Activated CD4-positive, alpha-beta T cell treated with anti-CD3 and anti-CD28 coated beads, Interleukin-2, Interleukin-6, amounts not matched to agents 100 ng/mL and 50 ng/mL, durations not matched to agents 16 hours and 8 hours (primary cell): Measurements from ENCODE around the gene SIN3A.
"Not testable (repeated sequence)": the region's sequence is repeated elsewhere in the genome, so short reads cannot be mapped to it uniquely, and the experiment has no call there.

Source experiments
- DNase-seq: peaks from one replicate; pipeline ENCODE4 v3.0.0-alpha.2; 2020

The SIN3A gene

DNA sequence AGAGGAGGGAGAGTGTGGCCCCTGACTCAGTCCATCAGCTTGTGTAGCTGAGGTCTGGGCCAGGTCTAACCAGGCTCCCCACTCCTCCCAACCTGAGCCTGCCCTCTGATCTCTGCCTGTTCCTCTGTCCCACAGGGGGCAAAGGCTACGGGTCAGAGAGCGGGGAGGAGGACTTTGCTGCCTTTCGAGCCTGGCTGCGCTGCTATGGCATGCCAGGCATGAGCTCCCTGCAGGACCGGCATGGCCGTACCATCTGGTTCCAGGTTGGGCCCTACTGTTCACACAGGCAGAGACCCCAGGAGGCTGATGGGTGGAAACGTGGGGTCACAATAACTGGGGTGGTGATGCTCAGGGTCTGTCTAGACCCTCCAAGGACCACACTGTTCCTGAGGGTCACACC, 97.9 kb downstream of the SIN3A start:
- no peak for DNase-seq

DNA sequence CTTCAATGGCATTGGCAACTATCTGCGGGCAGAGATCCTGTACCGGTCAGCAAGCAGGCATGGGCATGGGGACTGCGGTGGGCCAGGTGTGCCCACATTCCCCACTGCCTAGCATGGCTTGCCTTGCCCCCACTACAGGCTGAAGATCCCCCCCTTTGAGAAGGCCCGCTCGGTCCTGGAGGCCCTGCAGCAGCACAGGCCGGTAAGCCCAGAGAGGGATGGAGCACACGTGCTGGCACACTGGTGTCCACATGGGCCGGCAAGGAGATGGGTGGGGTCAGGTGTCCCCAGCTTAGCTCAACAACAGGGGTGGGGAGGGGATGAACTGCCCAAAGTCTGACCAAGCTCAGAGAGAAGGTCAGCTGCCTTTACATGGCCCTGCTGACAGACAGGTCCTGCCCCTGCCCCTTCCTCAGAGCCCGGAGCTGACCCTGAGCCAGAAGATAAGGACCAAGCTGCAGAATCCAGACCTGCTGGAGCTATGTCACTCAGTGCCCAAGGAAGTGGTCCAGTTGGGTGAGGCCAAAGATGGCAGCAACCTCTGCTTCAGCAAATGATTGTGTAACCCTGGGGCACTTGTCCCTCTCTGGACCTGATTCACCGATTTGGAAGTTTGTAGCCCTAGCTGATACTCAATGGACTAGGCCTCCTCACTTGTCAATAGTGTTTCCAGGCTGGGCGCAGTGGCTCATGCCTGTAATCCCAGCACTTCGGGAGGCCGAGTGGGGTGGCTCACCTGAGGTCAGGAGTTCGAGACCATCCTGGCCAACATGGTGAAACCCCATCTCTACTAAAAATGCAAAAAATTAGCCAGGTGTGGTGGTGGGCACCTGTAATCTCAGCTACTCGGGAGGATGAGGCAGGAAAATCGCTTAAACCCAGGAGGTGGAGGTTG, 99.1 kb downstream of the SIN3A start:
- no peak for DNase-seq

DNA sequence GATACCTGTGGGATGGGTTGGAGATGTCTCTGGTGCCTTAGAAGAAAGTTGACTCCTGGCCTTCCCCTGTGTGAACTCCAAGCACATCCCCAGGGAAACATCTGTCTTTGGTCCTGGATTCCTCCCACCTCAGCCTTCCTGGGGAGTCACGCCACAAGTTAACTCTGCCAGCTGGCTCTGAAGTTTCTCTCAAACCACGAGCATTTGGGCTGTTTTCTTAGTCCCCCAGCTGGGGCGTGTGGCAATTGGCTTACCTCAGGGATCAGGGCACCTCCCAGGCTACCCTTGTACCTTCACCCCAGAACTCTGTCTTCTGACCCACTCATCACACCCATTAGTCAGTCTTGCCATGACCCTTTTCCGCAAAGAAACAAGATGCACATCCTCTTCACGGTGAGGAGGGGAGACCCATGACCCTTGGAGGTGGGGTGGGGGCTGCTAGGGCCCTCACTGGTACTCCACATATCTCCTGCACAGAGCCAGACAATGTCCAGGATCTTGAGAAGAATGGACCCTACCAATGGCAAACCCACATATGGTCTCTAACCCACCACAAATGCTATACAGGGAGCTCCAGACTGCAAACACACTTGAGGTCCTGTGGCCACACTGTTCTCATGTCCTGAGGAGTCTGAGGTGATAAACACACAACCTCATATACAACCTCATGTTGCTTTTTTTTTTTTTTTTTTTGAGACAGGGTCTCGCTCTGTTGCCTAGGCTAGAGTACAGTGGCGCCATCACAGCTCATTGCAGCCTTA, 100.7 kb downstream of the SIN3A start:
- no peak for DNase-seq

DNA sequence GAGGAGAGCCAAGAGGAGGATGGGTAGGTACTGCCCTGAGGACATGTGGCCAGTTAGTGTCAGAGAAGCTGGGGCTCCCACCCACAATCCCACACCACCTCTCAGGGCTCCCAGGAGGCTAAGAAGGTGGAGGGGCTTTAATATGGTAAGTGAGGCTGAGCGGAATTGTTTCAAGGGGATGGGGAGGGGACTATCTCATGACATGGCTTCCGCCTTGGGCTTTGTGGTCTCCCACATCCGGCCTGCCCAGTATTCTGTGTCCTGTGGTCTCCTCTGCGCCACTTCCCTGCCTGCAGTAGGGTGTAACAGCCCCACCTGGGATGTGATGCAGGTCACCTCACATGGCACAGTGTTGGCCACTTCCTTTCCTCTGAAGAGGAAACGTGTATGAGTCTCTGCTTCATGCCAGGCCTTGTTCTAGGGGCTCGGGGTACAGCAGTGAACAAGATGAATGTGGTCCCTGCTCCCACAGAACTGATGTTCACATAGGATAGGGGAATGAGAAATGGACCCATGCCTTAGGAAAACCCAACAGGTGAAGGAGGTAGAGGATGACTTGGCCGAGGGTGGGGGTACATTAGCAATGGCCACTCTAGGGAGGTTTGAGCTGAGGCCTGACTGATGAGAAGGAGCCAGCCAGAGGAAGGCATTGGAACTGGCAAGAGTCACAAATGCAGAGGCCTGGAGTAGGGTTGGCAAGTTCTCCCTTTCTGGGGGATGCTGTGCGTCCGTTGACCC, 101.5 kb downstream of the SIN3A start:
- peak; percentile 90 for DNase-seq

DNA sequence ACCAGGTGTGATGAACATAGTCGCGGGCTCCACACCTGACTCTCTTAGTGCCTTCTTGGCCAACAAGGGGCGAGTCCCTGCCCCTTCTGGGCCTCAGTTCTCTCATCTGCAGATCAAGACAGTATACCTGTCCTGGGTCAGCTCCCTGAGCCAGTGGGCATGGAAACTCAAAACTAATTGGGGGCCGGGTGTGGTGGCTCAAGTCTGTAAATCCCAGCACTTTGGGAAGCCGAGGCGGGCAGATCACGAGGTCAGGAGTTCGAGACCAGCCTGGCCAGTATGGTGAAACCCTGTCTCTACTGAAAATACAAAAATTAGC, 102.2 kb downstream of the SIN3A start:
- DNase-seq, result not testable (repeated sequence)

DNA sequence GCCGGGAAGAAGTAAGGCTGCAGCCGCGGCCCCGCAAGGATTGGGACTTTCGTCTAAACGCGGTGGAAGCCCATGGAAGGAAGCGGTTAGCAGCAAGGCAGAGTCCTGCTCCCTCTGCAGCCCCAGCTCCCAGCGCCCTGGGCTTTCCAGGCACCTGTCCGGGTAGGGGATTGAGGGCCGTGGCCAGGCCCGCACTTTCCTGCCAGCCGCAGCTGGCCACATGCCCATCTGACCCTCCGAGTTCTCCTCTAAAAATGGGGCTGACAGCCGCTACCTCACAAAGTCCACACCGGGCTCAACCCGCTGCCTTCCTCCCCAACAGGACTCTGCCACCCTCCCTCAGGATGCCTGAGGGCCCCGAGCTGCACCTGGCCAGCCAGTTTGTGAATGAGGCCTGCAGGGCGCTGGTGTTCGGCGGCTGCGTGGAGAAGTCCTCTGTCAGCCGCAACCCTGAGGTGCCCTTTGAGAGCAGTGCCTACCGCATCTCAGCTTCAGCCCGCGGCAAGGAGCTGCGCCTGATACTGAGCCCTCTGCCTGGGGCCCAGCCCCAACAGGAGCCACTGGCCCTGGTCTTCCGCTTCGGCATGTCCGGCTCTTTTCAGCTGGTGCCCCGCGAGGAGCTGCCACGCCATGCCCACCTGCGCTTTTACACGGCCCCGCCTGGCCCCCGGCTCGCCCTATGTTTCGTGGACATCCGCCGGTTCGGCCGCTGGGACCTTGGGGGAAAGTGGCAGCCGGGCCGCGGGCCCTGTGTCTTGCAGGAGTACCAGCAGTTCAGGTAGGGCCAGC, 102.7 kb downstream of the SIN3A start:
- no peak for DNase-seq

DNA sequence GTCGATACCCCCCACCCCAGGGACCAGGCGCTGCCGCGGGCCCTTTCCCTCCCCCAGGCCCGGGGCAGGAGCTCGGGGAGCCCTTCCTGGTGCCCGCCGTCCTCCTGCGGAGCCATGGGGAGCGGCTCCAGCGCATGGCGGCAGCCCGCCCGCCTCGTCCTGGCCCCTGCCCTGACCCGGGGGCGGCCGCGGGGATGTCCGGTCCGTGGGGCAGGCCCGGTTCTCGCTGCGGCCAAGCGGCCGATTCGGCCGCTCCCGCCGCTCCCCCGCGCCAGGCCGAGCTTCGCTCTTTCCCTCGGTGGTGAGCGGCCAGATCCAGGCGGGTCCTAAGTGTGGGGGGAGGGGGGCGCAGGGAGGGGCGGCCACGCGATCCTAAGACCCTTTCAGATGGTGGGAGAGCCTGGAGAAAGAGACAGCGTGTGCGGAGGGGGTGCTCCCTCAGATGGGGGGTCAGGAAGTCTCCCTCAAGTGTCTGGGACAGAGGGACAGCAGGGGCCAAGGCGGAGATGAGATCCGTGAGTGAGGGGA, 103.4 kb downstream of the SIN3A start:
- no peak for DNase-seq

DNA sequence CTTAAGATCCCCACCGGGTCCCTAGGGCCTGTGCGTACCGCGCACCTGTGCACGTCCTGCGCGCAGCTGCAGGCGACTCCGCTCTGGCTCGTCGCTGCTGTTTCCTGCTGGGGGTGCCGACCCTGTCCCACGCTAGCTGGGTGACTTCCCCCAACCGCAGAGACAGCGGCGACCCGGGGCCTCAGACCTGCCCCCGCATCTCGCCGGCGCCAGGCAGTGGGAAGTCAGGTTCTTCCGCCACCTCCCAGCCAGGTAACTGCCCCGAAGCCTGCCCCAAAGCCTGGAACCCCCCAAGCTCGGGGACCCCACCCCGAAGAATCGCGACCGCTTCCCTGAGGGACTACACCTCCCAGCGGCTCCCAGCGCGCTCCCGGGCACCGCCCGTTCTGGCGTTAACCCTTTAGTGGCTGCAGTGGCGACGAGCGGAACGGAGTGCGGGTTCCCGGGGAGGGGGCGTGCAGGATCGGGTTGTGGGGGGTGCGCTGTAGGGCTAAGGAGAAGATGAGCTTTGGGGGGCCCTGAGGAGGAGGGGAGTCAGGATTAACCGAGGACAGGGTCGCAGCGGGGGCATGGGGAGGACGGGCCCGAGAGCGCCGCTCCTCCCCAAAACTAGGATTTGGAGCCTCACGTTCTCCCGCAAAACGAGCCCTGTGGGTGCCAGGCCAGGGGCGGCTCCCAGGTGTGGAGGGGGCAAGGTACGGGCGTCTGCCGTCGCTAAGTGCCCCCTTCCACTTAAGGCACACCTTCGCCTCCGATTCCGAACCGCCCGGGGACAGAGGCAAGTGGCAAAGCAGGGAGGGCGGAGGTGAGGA, 104.1 kb downstream of the SIN3A start:
- peak; percentile 29 for DNase-seq

DNA sequence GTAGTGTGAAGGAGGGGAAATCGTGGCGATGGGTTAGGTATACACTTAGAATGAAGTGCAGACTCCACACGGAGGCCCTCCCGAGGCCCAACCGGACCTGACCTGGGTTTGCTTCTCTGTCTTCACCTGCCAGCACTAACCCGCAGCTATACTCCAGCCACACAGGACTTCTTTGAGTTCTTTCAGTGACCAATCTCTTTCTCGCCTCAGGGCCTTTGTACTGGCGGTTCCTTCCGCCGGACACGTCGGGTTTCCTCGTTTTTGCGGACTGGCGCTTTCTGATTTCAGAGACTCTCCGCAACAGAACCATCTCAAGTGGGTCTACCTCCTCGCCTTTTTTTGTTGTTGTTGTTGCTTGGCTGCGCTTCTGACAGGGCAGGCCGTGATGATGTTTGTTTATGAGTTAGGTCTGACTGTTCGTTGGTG, 104.7 kb downstream of the SIN3A start, which contains the start of gene NEIL1:
Gene NEIL1, plus strand, starts transcription at position 244 of the 426 bp plus-strand sequence. CDS start 1,867 bp downstream, outside the sequence.
- no peak for DNase-seq

DNA sequence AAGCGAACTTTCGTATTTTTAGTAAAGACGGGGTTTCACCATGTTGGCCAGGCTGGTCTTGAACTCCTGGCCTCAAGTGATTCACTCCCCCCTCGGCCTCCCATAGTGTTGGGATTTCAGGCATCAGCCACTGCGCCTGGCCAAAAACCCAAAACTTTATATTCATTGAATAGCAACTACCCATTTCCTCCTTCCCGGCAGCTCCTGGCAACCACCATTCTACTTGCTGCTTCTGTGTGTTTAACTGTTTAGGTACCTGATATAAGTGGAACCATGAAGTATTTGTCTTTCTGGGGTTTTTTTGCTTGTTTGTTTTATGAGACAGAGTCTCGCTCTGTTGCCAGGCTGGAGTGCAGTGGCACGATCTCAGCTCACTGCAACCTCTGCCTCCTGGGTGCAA, 107.5 kb downstream of the SIN3A start:
- not testable (repeated sequence) for DNase-seq

DNA sequence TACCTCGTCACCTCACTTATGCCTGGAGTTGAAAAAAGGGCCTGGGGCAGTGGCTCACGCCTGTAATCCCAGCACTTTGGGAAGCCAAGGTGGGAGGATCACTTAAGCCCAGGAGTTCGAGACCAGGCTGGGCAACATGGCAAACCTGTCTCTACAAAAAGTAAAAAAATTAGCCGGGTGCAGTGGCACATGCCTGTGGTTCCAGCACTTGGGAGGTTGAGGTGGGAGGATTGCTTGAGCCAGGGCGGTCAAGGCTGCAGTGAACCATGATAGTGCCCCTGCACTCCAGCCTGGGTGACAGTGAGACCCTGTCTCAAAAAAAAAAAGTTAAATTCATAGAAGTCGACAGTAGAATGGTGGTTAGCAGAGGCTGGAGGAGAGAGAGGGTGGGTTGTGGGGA, 109.3 kb downstream of the SIN3A start:
- DNase-seq, result no peak

DNA sequence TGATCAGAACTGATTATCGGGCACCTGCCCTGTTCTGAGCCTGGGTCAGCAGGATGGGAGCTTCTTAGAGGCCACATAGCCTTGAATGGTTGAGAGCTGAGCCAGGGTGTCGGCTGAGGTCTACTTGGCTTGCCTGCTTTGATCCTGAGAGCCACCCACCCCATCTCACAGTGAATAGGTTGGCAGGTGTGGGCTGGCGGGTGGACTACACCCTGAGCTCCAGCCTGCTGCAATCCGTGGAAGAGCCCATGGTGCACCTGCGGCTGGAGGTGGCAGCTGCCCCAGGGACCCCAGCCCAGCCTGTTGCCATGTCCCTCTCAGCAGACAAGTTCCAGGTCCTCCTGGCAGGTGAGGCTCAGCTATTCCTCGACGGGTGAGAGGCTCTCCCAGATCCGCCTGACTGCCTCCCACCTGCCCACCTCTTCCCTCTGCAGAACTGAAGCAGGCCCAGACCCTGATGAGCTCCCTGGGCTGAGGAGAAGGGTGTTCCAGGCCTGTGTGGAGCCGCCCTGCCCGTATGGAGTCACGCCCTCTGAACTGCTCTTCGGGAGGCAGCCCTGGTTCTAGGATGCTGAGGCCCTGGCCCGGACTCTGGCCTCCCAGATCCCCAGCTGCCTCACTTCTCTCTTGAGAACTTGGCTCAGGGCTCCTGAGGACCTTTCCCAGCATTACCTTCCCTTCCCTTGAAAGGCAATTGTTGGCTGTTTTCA, 111.8 kb downstream of the SIN3A start:
- no peak for DNase-seq

DNA sequence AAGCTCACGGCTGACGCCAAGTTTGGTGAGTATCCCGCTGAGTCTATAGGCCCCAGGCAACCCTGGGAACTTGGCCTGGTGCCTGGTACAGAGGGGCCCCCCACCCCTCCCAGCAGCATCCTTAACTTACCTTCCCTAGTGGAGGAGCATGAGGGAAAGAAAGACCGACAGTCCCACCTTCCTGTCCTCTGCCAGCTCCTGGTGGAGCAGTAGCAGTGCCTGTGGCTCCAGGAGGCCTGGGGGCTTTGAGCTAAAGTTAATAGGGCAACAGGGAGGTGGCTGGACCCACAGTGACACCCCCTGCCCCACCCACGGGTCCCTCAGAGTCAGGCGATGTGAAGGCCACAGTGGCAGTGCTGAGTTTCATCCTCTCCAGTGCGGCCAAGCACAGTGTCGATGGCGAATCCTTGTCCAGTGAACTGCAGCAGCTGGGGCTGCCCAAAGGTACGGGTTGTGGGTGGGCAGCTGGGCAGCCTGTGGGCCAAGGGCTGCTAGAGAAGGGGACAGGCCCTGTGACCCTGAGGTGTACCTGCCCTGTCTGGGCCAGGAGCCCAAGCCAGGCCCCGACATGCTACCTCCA, 112.7 kb downstream of the SIN3A start:
- DNase-seq, result no peak

DNA sequence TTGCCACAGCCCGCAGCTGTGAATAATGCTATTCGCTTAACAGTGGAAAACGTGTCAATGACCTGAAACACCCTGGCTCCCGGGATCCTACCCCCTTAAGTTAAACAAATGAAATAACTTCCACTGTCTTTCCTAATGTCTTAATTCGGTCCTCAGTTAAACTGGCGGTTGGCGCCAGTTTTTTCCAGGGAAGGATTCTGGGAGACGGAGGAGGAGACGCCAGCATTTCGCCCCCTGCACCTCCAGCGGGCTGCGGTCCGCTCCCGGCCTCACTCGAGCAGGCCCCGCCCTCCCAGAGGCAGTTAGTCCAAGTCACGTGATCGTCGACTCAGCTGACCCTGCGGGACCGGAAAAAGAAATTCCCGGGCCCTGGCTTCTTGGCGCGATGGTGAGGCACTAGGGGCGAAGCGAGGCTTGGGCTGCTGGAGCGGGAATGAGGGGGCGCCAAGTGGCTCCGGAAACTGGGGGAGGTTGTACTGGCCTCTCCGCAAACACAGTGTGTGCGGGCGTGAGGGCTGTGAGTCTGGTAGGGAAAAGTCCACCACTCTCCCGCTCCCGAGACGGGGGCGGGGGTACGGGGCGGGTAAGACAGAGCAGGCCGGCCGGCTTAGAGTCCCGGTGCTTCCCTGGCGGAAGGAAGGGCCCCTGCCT, 115.7 kb downstream of the SIN3A start, which contains the start of gene COMMD4:
Gene COMMD4, plus strand, starts transcription at position 359 of the 651 bp plus-strand sequence. Its CDS starts 27 bp downstream, at position 386.
- peak; percentile 93 for DNase-seq

DNA sequence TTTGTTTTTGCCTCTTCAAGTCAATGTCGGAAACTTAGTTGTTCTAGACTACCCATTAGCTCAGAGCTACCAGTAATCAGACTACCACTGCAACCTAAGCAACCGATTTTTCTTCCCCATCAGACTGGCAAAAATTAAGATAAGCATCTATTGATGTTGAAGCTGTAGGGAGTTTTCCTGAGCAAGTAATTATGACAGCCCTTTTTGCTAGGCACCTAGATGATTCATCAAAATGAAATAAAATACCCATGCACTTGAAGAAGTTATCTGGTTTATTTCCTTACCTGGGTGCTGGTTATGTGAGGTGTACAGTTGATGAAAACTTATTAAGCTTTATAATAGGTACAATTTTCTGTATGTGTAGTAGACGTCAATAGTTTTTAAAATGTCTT, 116.2 kb downstream of the SIN3A start:
- no peak for DNase-seq

DNA sequence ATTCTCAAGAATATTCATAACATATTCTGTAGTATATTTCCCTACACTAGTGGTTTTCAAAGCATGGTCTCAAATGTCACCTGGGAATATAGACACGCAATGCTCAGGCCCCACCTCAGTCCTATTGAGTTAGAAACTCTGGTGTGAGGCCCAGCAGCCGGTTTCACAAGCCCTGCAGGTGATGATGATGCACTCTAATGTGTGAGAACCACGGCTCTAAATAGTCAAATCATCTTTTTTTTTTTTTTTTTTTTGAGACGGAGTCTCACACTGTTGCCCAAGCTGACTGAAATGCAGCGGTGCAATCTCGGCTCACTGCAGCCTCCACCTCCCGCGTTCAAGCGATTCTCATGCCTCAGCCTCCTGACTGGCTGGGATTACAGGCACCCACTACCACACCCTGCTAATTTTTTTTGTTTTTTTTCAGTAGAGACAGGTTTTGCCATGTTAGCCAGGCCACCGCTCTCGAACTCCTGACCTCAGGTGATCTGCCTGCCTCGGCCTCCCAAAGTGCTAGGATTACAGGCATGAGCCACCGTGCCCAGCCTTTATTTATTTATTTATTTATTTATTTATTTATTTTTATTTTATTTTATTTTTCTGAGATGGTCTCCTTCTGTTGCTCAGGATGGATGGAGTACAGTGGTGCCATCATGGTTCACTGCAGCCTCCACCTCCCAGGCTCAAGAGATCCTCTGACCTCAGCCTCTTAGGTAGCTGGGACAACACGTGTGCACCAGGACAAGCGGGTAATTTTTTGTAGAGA, 117.7 kb downstream of the SIN3A start:
- not testable (repeated sequence) for DNase-seq

DNA sequence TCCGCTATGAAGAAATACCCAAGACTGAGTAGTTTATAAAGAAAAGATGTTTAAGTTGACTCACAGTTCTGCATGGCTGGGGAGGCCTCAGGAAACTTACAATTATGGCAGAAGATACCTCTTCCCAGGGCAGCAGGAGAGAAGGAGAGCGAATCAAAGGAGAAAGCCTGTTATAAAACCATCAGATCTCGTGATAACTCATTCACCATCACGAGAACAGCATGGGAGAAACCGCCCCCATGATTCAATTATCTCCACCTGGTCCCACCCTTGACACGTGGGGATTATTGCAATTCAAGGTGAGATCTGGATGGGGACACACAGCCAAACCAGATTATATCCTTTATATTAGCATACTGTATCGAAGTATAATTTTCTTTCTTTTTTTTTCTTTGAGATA, 119.4 kb downstream of the SIN3A start:
- DNase-seq, result not testable (repeated sequence)

DNA sequence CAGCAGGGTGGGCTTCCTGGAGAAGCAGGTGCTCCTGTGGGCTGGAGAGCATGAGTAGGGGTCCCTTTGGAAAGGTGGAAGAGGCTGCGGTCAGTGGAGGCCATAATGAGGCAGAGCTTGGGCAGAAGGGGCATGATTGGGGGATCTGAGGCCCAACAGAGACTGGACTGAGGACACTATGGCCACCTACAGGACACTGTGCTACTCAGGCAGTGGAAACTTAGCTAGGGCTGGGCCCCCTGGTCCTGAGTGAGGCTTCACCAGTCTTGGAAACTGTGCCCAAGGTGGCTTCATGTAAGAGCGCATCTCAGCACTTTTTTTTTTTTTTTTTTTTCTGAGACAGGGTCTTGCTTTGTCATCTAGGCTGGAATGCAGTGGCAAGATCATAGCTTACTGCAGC, 121.9 kb downstream of the SIN3A start:
- DNase-seq, result no peak
